CD4-positive, alpha-beta T cell treated with Interleukin-6 at 100 ng/mL for 8 hours (primary cell): ENCODE results near the gene FANCG.
A peak's percentile ranks its signal among the peaks of the same experiment; 100 is the strongest.

Source experiments
- DNase-seq: peaks from one replicate; pipeline ENCODE4 v3.0.0-alpha.2; 2020; ENCODE audit warnings: mixed read lengths, low spot score

FANCG gene

GRCh38 chr9:35060548-35061207 lies 19.1 kb downstream of the FANCG start:
- DNase-seq: no peak

- DNase-seq: no peak
Measured at GRCh38 chr9:35059438-35059837, 20.3 kb downstream of the FANCG start.

GRCh38 chr9:35057271-35057620 lies 22.5 kb downstream of the FANCG start:
- DNase-seq: no peak

GRCh38 chr9:35056571-35057270 lies 23.0 kb downstream of the FANCG start:
- DNase-seq: no peak

GRCh38 chr9:35054871-35055644 lies 24.7 kb downstream of the FANCG start:
- no peak for DNase-seq

- DNase-seq: no peak
Measured at GRCh38 chr9:35054185-35054835, 25.4 kb downstream of the FANCG start.

- DNase-seq: peak; percentile 24
Measured at GRCh38 chr9:35051069-35051967, 28.4 kb downstream of the FANCG start.

- no peak for DNase-seq
Measured at GRCh38 chr9:35048511-35048910, 31.2 kb downstream of the FANCG start.

GRCh38 chr9:35044071-35044470 lies 35.7 kb downstream of the FANCG start:
- DNase-seq: no peak

GRCh38 chr9:35042891-35043545 lies 36.7 kb downstream of the FANCG start:
- no peak for DNase-seq

- no peak for DNase-seq
Measured at GRCh38 chr9:35042081-35042604, 37.6 kb downstream of the FANCG start.

GRCh38 chr9:35035851-35036701 lies 43.7 kb downstream of the FANCG start:
- DNase-seq: peak; percentile 45

GRCh38 chr9:35033101-35033500 lies 46.6 kb downstream of the FANCG start:
- no peak for DNase-seq

GRCh38 chr9:35029852-35030251 lies 49.9 kb downstream of the FANCG start:
- no peak for DNase-seq

GRCh38 chr9:35029241-35029640 lies 50.5 kb downstream of the FANCG start:
- DNase-seq: no peak

GRCh38 chr9:35028341-35028740 lies 51.4 kb downstream of the FANCG start:
- no peak for DNase-seq

GRCh38 chr9:35027860-35028259 lies 51.9 kb downstream of the FANCG start:
- DNase-seq: no peak

- DNase-seq: no peak
Measured at GRCh38 chr9:35027374-35027773, 52.4 kb downstream of the FANCG start.

- no peak for DNase-seq
Measured at GRCh38 chr9:35026671-35027070, 53.1 kb downstream of the FANCG start.
